Measurements from ENCODE around the gene FTSJ1.

DNA sequence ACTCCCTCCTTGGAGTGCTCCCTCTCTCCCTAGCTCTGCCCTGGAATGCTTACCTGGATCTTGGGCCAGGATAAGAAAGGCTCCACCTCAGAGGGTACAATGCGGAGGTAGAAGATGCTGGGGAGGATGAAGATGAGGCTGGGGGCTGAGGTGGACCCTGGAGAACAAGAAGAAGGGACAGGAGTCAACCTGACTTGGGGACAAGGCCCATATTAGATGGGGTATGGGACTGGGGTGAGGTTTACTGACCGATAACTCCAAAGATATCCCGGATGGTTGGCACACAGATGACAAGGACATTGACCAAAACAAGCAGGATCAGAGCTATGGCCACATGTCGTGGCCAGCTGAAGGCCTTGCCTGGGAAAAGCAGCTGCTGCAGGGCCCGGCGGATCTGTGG is 16.5 kb upstream of the FTSJ1 start:
- TF ChIP-seq, protein P1, sequence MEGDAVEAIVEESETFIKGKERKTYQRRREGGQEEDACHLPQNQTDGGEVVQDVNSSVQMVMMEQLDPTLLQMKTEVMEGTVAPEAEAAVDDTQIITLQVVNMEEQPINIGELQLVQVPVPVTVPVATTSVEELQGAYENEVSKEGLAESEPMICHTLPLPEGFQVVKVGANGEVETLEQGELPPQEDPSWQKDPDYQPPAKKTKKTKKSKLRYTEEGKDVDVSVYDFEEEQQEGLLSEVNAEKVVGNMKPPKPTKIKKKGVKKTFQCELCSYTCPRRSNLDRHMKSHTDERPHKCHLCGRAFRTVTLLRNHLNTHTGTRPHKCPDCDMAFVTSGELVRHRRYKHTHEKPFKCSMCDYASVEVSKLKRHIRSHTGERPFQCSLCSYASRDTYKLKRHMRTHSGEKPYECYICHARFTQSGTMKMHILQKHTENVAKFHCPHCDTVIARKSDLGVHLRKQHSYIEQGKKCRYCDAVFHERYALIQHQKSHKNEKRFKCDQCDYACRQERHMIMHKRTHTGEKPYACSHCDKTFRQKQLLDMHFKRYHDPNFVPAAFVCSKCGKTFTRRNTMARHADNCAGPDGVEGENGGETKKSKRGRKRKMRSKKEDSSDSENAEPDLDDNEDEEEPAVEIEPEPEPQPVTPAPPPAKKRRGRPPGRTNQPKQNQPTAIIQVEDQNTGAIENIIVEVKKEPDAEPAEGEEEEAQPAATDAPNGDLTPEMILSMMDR (IDR thresholded peaks at IDR 0.05; ENCODE audit: insufficient read depth, low read length, poor library complexity, severe bottlenecking), result no peak
- TF ChIP-seq EZH2phosphoT487 (conservative IDR thresholded peaks at IDR 0.05; ENCODE audit: low read length), result no peak

All from SU-DHL-6 (cell line).